IMR-90 (cell line): ENCODE results near the gene LECT2. TPM values are rescaled to one million over a fixed set of nuclear protein-coding genes. Genes with fewer than 3 reads are reported as not detected.
A peak's percentile ranks its signal among the peaks of the same experiment; 100 is the strongest.

ENCODE experiments used
- ATAC-seq: fragments of 200-7000 bp; cut with Tn5 transposase; 2 replicates; pipeline ENCODE4 v1.9.1; 2020; ENCODE audit warnings: low read depth, mild to moderate bottlenecking, moderate library complexity
- BruUV-seq: library from RNA; stranded (reverse); fragments of 400-500 nt; replicated peaks from 2 replicates; lab custom pipeline; 2021; lab: Mats Ljungman, UMichigan
- CTCF ChIA-PET: fragments of 300-600 bp; formaldehyde crosslinking; extraction: SDS; loops from one replicate; lab custom pipeline; 2021; ENCODE audit warnings: antibody characterized with exemption; lab: Yijun Ruan, JAX
- POLR2A ChIA-PET: fragments of 300-600 bp; sonication (Branson Sonifier 250); formaldehyde crosslinking; loops from one replicate; lab custom pipeline; 2022; ENCODE audit warnings: antibody characterized with exemption; ENCODE audit not compliant: unreplicated experiment; lab: Charles Lee
- DNase-seq: peaks from one replicate; pipeline ENCODE4 v3.0.0; 2013
- H2AFZ ChIP-seq: replicated peaks from 2 replicates; pipeline ENCODE3; 2013; ENCODE audit warnings: low read length, mild to moderate bottlenecking; ENCODE audit not compliant: poor library complexity
- H2AK5ac ChIP-seq: 2 replicates; pipeline ENCODE4 v1.6.1; 2013; ENCODE audit warnings: low read depth, low read length, inconsistent platforms
- H2AK9ac ChIP-seq: replicated peaks from 2 replicates; pipeline ENCODE3; 2013; ENCODE audit warnings: mild to moderate bottlenecking, low read depth, low read length, moderate library complexity; ENCODE audit not compliant: poor library complexity
- H2BK120ac ChIP-seq: 2 replicates; pipeline ENCODE4 v1.6.1; 2013; ENCODE audit warnings: low read depth, low read length, inconsistent platforms
- H2BK15ac ChIP-seq: 3 replicates; pipeline ENCODE4 v1.6.1; 2013; ENCODE audit warnings: low read depth, low read length, inconsistent platforms
- H2BK20ac ChIP-seq: 2 replicates; pipeline ENCODE4 v1.6.1; 2013; ENCODE audit warnings: low read depth, mild to moderate bottlenecking, inconsistent platforms, low read length, moderate library complexity
- H2BK5ac ChIP-seq: 2 replicates; pipeline ENCODE4 v1.6.1; 2013; ENCODE audit warnings: mild to moderate bottlenecking, low read depth, low read length, inconsistent platforms; ENCODE audit not compliant: poor library complexity, severe bottlenecking
- H3K14ac ChIP-seq: replicated peaks from 2 replicates; pipeline ENCODE4 v1.6.1; 2013; ENCODE audit warnings: low read depth, low read length, inconsistent platforms
- H3K18ac ChIP-seq: 2 replicates; pipeline ENCODE4 v1.6.1; 2013; ENCODE audit warnings: low read depth, low read length, control low read depth
- H3K23ac ChIP-seq: 2 replicates; pipeline ENCODE4 v1.6.1; 2013; ENCODE audit warnings: low read depth, low read length, inconsistent platforms
- H3K27ac ChIP-seq: 2 replicates; pipeline ENCODE4 v1.5.1; 2013; ENCODE audit warnings: mild to moderate bottlenecking, control low read depth, low read length; ENCODE audit not compliant: insufficient read depth
- H3K27me3 ChIP-seq: 2 replicates; pipeline ENCODE4 v1.6.1; 2013; ENCODE audit warnings: low read length; ENCODE audit not compliant: control insufficient read depth, insufficient read depth
- H3K36me3 ChIP-seq: 2 replicates; pipeline ENCODE4 v1.6.1; 2013; ENCODE audit warnings: low read length, mixed read lengths; ENCODE audit not compliant: control insufficient read depth, insufficient read depth
- H3K4ac ChIP-seq: 2 replicates; pipeline ENCODE4 v1.6.1; 2013; ENCODE audit warnings: low read depth, low read length, inconsistent platforms
- H3K4me1 ChIP-seq: 2 replicates; pipeline ENCODE4 v1.6.1; 2013; ENCODE audit warnings: low read length, mixed read lengths; ENCODE audit not compliant: control insufficient read depth, insufficient read depth
- H3K4me2 ChIP-seq: 2 replicates; pipeline ENCODE4 v1.6.1; 2013; ENCODE audit warnings: low read depth, mild to moderate bottlenecking, control low read depth, low read length, moderate library complexity
- H3K4me3 ChIP-seq: 2 replicates; pipeline ENCODE4 v1.5.1; 2013; ENCODE audit warnings: low read depth, mild to moderate bottlenecking, control low read depth, low read length, moderate library complexity; ENCODE audit not compliant: insufficient read depth
- H3K56ac ChIP-seq: 2 replicates; pipeline ENCODE4 v1.6.1; 2013; ENCODE audit warnings: low read length, inconsistent platforms; ENCODE audit not compliant: insufficient read depth; ENCODE audit errors: extremely low read depth
- H3K79me1 ChIP-seq, 2 experiments: 2 replicates each; pipeline ENCODE4 v1.6.1; 2013; ENCODE audit warnings: low read length in 2 of 2, inconsistent platforms in 1 of 2, low read depth in 1 of 2
- H3K9ac ChIP-seq: 2 replicates; pipeline ENCODE4 v1.6.1; 2013; ENCODE audit warnings: low read depth, low read length, control low read depth
- H3K9me1 ChIP-seq: 2 replicates; pipeline ENCODE4 v1.6.1; 2013; ENCODE audit warnings: low read length, inconsistent platforms; ENCODE audit not compliant: insufficient read depth
- H3K9me3 ChIP-seq: 2 replicates; pipeline ENCODE4 v1.6.1; 2013; ENCODE audit warnings: low read length; ENCODE audit not compliant: control insufficient read depth, insufficient read depth
- H4K20me1 ChIP-seq: 2 replicates; pipeline ENCODE4 v1.6.1; 2013; ENCODE audit warnings: low read length, inconsistent platforms; ENCODE audit not compliant: insufficient read depth
- H4K5ac ChIP-seq: 2 replicates; pipeline ENCODE4 v1.6.1; 2013; ENCODE audit warnings: mild to moderate bottlenecking, low read depth, low read length, control low read depth
- H4K8ac ChIP-seq, 2 experiments: 2 replicates each; pipeline ENCODE4 v1.6.1; 2013; ENCODE audit warnings: low read depth in 2 of 2, low read length in 2 of 2, control low read depth in 1 of 2, inconsistent platforms in 1 of 2
- H4K91ac ChIP-seq: 2 replicates; pipeline ENCODE4 v1.6.1; 2013; ENCODE audit warnings: low read depth, low read length, inconsistent platforms; ENCODE audit not compliant: insufficient read depth
- BHLHE40 ChIP-seq: fragments of 150-350 bp; IDR thresholded peaks from 2 replicates; pipeline ENCODE4 v1.6.1; 2016; ENCODE audit warnings: mild to moderate bottlenecking, low read depth, low read length
- CEBPB ChIP-seq: IDR thresholded peaks from 2 replicates; pipeline ENCODE4 v1.6.1; 2012; ENCODE audit warnings: low read depth, low read length, improper control_type of control experiment
- CHD1 ChIP-seq: IDR thresholded peaks from 2 replicates; pipeline ENCODE4 v1.6.1; 2012; ENCODE audit warnings: low read depth, low read length, improper control_type of control experiment
- CTCF ChIP-seq: conservative IDR thresholded peaks from 2 replicates; pipeline ENCODE4 v1.5.1; 2012; ENCODE audit warnings: mild to moderate bottlenecking, low read depth, low read length, improper control_type of control experiment
- ELK1 ChIP-seq: fragments of 150-350 bp; IDR thresholded peaks from 2 replicates; pipeline ENCODE4 v1.6.1; 2016; ENCODE audit warnings: low read depth, mild to moderate bottlenecking, low read length, moderate library complexity, borderline replicate concordance
- FOS ChIP-seq: fragments of 150-350 bp; IDR thresholded peaks from 2 replicates; pipeline ENCODE4 v1.6.1; 2016; ENCODE audit warnings: low read depth, low read length
- MAFK ChIP-seq: IDR thresholded peaks from 2 replicates; pipeline ENCODE4 v1.6.1; 2012; ENCODE audit warnings: low read depth, low read length, improper control_type of control experiment
- MAZ ChIP-seq: IDR thresholded peaks from 2 replicates; pipeline ENCODE4 v1.6.1; 2012; ENCODE audit warnings: low read depth, mild to moderate bottlenecking, low read length, improper control_type of control experiment, moderate library complexity, borderline replicate concordance
- MXI1 ChIP-seq: IDR thresholded peaks from 2 replicates; pipeline ENCODE4 v1.6.1; 2012; ENCODE audit warnings: low read depth, mild to moderate bottlenecking, low read length, moderate library complexity, borderline replicate concordance
- NFE2L2 ChIP-seq: fragments of 150-350 bp; IDR thresholded peaks from 2 replicates; pipeline ENCODE4 v1.6.1; 2016; ENCODE audit warnings: low read depth, mild to moderate bottlenecking, low read length
- POLR2A ChIP-seq: IDR thresholded peaks from 2 replicates; pipeline ENCODE4 v1.6.1; 2012; ENCODE audit warnings: mild to moderate bottlenecking, low read depth, low read length
- RAD21 ChIP-seq: IDR thresholded peaks from 2 replicates; pipeline ENCODE4 v1.6.1; 2012; ENCODE audit warnings: low read length, improper control_type of control experiment
- RCOR1 ChIP-seq: IDR thresholded peaks from 2 replicates; pipeline ENCODE4 v1.6.1; 2012; ENCODE audit warnings: mild to moderate bottlenecking, low read length, improper control_type of control experiment; ENCODE audit not compliant: insufficient replicate concordance
- RFX5 ChIP-seq: IDR thresholded peaks from 2 replicates; pipeline ENCODE4 v1.8.0; 2012; ENCODE audit warnings: low read depth, mild to moderate bottlenecking, low read length, moderate library complexity
- SMC3 ChIP-seq: fragments of 150-350 bp; IDR thresholded peaks from 2 replicates; pipeline ENCODE4 v1.6.1; 2016; ENCODE audit warnings: low read depth, mild to moderate bottlenecking, antibody characterized with exemption, low read length, moderate library complexity
- USF2 ChIP-seq: fragments of 150-350 bp; IDR thresholded peaks from 2 replicates; pipeline ENCODE4 v1.6.1; 2017; ENCODE audit warnings: mild to moderate bottlenecking, antibody characterized with exemption, low read length, low read depth
- WGBS, 2 experiments: methylation state at CpG; one replicate each; pipeline versions ENCODE4 v1.1.5 to v1.1.7; 2013; ENCODE audit warnings: missing lambda C conversion rate in 2 of 2; ENCODE audit not compliant: insufficient read length in 1 of 2; ENCODE audit errors: extremely low coverage in 2 of 2; 5-methylcytosine and 5-hydroxymethylcytosine counted together
- dilution Hi-C: fragments of 300-500 bp; cut with HindIII; formaldehyde crosslinking; loops from one replicate; pipeline ENCODE4 v1.14.3; 2018; ENCODE audit warnings: low sequenced_read_pairs; ENCODE audit not compliant: unreplicated experiment
- in situ Hi-C: fragments of 300-500 bp; cut with MboI; formaldehyde crosslinking; loops from 3 replicates; pipeline ENCODE4 v1.14.3; 2019; ENCODE audit warnings: low sequenced_read_pairs, inconsistent platforms, mixed read lengths
- intact Hi-C: fragments of 100-400 bp; cut with micrococcal nuclease; formaldehyde crosslinking; loops from 2 replicates; pipeline ENCODE4 v1.10.0; 2022
- polyA plus RNA-seq, 3 experiments: library from polyadenylated mRNA; depleted of rRNA; stranded (reverse); fragments of >200 nt; gene quantifications; 2 replicates each; pipeline ENCODE4 v1.2.3, GENCODE V29; 2012; ENCODE audit warnings: low replicate concordance in 1 of 3
- total RNA-seq: library from RNA; depleted of rRNA; stranded (reverse); fragments of >200 nt; gene quantifications from 2 replicates; pipeline ENCODE4 v1.2.3, GENCODE V29; 2012

Gene LECT2
- total and polyA plus RNA-seq, 2 of the 4 experiments (the other 2 are of a cell fraction) = not detected

- no peak overlapping the region for H2AFZ ChIP-seq
- H3K4me2 ChIP-seq = no peak overlapping the region
- no peak overlapping the region for H2BK15ac ChIP-seq
- no peak overlapping the region for H4K5ac ChIP-seq
- no peak overlapping the region for H3K56ac ChIP-seq
- H3K14ac ChIP-seq = no peak overlapping the region
- ChIA-PET CTCF (no interaction called here), POLR2A (no interaction called here)
- no peaks in the 10 kb centered on the region for H3K36me3 ChIP-seq
- ATAC-seq (no peak), DNase-seq (no peak)
- H3K9me1 ChIP-seq = 0 out of 2 replicates have a peak, but pooled peaks cover 3% of the 10 kb centered on the region
- H2AK9ac ChIP-seq = no peak overlapping the region
- H2BK120ac ChIP-seq = no peak overlapping the region
- H3K27me3 ChIP-seq = no peaks in the 10 kb centered on the region
- H3K23ac ChIP-seq = no peak overlapping the region
- no peak overlapping the region for H4K91ac ChIP-seq
- H2BK20ac ChIP-seq = no peak overlapping the region
- H3K9ac ChIP-seq = no peak overlapping the region
- no peak overlapping the region for H3K18ac ChIP-seq
- H3K27ac ChIP-seq = no peak overlapping the region
- no peaks in the 10 kb centered on the region for H4K20me1 ChIP-seq
- dilution Hi-C loops = no loop called here
- H3K4me3 ChIP-seq = no peak overlapping the region
- intact Hi-C loops = no loop called here
- no peak overlapping the region for H2BK5ac ChIP-seq
- no peak for TF ChIP-seq RAD21
- no peak for TF ChIP-seq RFX5
- no peak for TF ChIP-seq POLR2A
- TF ChIP-seq BHLHE40 = no peak
- TF ChIP-seq MAZ = no peak
- no peak for TF ChIP-seq MAFK
- no peak for TF ChIP-seq ELK1
- no peak for TF ChIP-seq SMC3
- TF ChIP-seq NFE2L2 = no peak
- no peak for TF ChIP-seq USF2
- TF ChIP-seq FOS = no peak
- TF ChIP-seq MXI1 = no peak
- TF ChIP-seq CHD1 = no peak
- TF ChIP-seq CTCF = no peak
- TF ChIP-seq CEBPB = no peak
- no peak for TF ChIP-seq RCOR1
- no peaks in the 10 kb centered on the region for H3K79me1 ChIP-seq
- no peak overlapping the region for H3K4ac ChIP-seq
- no TSS peak for BruUV-seq
- 92% methylated on average over 2 of the region's 7 CpGs; no CpG with 5 or more reads in 1 of the 2 experiments for WGBS, 2 experiments
- in situ Hi-C loops = no loop called here
- no peak overlapping the region for H4K8ac ChIP-seq
- 0 out of 2 replicates have a peak overlapping the region, but pooled peaks have one; percentile 7 for H2AK5ac ChIP-seq
- H3K4me1 ChIP-seq = peaks cover 11% of the 10 kb centered on the region
- no peaks in the 10 kb centered on the region for H3K9me3 ChIP-seq
Measured at GRCh38 chr5:135976216-135976615, 21.4 kb upstream of the LECT2 start.
